GM10248 (cell line): ENCODE data around the gene FOXD4L6.
"Not testable (repeated sequence)": the region's sequence is repeated elsewhere in the genome, so short reads cannot be mapped to it uniquely, and the experiment has no call there.

Experiments
- CTCF ChIA-PET: fragments of 300-600 bp; sonication (Branson Sonifier 250); formaldehyde crosslinking; extraction: SDS; loops from one replicate; lab custom pipeline; 2021; ENCODE audit warnings: antibody characterized with exemption; lab: Yijun Ruan, JAX
- POLR2A ChIA-PET: fragments of 350-650 bp; sonication (Branson Sonifier 250); formaldehyde crosslinking; extraction: SDS; loops from one replicate; lab custom pipeline; 2020; ENCODE audit warnings: antibody characterized with exemption; lab: Yijun Ruan, JAX
- DNase-seq: peaks from one replicate; pipeline ENCODE4 v3.0.0; 2012; ENCODE audit errors: extremely low spot score

Gene FOXD4L6

DNA sequence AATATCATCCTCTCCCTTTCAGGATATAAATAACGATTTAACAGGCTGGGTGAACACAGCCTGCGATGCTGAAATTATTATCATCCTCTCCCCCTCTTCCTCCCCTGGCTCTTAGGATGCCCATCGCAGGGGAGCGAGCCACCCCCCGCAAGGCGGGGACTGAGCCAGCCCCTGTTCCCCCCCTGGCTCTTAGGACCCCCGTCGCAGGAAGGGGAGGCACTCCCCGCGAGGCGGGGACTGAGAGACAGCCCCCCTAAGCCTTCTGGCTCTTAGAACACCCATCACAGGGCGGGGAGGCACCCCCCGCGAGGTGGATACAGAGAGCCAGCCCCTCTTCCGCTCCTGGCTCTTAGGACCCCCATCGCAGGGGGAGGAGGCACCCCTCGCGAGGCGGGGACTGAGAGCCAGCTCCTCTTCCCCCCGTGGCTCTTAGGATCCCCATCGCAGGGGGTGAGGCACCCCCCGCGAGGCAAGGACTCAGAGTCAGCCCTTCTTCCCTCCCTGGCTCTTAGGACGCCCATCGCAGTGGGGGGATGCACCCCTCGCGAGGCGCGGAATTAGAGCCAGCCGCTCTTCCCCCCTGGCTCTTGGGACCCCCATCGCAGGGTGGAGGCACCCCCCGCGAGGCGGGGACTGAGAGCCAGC lies 21.9 kb downstream of the FOXD4L6 start:
- POLR2A ChIA-PET, CTCF ChIA-PET: not testable (repeated sequence)

DNA sequence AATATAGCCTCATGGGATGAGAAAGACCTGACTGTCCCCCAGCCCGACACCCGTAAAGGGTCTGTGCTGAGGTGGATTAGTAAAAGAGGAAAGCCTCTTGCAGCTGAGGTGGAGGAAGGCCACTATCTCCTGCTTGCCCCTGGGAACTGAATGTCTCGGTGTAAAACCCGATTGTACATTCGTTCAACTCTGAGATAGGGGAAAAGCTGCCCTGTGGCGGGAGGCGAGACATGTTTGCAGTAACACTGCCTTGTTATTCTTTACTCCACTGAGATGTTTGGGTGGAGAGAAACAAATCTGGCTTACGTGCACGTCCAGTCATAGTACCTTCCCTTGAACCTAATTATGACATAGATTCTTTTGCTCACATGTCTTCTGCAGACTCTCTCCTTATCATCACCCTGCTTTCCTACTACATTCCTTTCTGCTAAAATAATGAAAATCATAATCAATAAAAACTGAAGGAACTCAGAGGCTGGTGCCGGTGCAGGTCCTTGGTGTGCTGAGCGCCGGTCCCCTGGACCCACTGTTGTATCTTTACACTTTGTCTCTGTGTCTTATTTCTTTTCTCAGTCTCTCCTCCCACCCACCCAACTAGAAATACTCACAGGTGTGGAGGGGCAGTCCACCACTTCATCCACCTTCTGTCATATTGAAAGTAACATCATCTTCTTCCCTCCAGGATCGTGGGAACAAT lies 22.8 kb downstream of the FOXD4L6 start:
- DNase-seq, POLR2A ChIA-PET, CTCF ChIA-PET: not testable (repeated sequence)

More for the DNA sequence above, 21.9 kb downstream of the FOXD4L6 start:
- DNase-seq, result not testable (repeated sequence)

DNA sequence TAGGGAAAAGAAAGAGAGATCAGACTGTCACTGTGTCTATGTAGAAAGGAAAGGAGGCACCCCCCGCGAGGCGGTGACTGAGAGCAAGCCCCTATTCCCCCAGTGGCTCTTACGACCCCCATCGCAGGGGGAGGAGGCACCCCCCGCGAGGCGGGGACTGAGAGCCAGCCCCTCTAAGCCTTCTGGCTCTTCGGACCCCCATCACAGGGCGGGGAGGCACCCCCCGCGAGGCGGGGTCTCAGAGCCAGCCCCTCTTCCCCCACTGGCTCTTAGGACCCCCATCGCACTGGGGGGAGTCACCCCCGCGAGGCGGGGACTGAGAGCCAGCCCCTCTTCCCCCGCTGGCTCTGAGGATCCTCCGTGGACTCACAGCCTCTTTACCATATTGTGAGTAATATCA lies 23.9 kb downstream of the FOXD4L6 start:
- DNase-seq, POLR2A ChIA-PET, CTCF ChIA-PET: not testable (repeated sequence)

DNA sequence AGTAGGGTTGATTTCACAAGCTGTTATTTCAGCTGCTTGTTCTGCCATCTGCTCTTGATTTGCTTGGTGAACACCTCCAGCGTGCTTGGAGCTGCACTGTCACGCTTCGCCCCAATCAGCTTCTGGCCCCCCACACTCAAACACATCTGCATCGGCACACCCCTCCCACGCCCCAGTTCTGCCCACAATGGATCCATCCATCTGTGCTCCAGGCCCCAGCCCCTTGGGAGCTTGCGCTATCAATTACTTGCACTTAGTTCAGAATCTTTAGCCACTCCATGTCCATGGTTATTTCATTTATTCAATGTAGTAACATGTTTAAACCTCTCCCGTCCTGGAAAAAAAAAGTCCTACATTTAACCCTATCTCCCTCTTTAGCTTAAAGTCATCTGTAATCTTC lies 28.0 kb downstream of the FOXD4L6 start:
- CTCF ChIA-PET, DNase-seq, POLR2A ChIA-PET: not testable (repeated sequence)

DNA sequence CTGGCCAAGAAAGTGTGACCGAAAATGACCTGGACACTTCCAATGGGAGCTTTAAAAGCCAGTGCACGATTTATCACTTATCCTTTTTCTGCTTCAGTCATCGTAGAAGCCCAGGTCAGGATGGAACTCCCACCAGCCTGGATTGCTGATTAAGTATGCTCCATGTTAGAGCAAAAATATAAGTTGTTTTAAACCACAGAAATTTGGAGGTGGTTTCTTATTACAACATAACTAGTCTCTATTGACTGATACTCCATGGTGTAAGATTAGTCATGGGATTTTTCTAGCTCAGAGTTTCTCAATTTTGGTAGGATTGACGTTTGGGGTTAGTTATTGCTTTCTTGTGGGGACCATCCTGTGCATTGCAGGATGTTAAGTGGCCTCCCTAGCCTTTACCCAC lies 29.7 kb downstream of the FOXD4L6 start:
- DNase-seq, POLR2A ChIA-PET, CTCF ChIA-PET: not testable (repeated sequence)

DNA sequence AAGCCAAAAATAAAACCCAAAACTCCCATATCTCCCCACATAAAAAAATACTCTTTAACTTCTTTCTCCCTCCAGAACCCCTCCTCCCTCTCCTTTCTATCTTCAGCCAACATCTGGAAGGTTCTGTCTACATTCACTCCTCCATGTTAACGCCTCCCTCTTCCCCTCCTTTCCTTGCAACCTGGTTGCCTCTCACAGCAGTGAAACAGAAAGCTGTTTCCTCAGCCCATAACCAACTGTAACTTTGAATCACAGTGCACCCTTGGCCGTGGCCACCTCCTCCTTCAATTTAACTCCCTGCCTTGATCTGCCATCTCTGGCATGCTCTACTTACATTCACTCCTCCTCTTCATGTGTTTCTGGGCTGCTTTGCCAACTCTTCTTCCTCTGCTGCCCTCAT lies 33.4 kb downstream of the FOXD4L6 start:
- POLR2A ChIA-PET, CTCF ChIA-PET, DNase-seq: not testable (repeated sequence)

DNA sequence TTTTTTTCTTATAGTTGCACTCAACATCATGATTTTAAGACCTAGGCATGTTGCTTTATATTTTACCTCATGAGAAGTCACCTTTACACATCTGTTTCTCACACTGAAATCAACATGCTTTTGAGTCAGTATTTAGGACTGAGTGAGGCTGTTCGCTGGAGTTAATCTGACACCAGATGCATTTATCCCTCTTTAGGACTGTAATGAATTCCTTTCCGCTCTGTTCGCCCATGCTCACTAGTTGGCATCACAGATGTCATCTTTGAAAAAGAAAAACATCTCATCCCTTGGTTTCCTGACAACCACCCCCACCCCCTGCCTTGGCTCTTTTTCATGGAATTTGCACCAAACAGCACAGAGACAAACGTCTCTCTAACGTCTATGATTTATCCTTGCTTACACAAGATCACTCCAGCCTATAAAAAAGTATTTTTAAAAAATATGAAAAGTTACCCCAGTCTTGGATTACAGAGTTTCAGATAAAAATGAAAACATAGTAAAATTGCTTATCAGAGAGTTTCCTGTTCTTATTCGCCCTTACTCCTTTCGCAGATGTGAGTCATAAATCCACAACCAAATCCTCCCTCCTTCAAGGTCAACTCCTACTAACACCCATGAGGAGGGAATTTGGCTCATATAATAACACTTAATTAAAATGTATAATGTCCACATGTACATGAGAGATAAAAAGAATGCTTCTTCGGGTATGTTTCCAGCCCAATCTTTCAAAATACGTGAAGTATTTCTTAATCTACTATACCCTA lies 34.3 kb downstream of the FOXD4L6 start:
- POLR2A ChIA-PET, DNase-seq, CTCF ChIA-PET: not testable (repeated sequence)

DNA sequence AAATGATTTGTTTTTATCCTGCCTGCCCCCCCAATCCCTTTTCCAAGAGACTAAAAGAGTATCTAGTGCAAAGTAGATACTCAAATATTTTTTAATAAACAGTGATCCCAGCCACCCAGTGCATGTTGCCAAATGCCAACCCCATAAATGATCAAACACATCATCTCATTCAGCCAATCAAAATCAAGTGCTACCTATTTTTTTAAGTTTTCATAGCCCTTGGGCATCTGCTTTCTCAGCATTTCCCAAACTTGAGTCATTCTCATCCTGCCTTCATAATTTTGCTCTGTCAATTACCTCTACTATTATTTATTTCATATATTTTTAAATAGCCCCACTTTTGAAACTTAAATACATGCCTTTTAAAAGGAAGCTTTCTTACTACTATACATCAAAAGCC lies 37.6 kb downstream of the FOXD4L6 start:
- POLR2A ChIA-PET, DNase-seq, CTCF ChIA-PET: not testable (repeated sequence)

DNA sequence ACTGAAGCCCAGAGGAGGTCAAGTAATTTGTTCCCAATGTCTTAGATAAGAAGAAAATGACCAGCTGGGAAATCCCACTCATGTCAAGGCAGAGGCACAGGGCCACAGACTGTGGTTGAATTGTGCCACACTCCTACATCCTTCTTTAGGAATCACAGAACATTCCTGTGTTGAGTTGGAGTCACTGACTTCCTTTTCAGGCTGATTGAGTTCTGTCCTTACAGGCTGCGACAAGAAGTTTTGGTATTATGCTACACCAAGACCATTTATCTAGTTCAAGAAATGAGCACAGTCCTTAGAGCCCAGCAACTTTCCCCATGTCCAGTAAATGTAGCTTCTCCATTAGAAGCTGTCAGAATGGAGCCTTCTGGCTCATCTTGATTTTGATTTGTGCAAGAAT lies 38.1 kb downstream of the FOXD4L6 start:
- CTCF ChIA-PET, DNase-seq, POLR2A ChIA-PET: not testable (repeated sequence)

DNA sequence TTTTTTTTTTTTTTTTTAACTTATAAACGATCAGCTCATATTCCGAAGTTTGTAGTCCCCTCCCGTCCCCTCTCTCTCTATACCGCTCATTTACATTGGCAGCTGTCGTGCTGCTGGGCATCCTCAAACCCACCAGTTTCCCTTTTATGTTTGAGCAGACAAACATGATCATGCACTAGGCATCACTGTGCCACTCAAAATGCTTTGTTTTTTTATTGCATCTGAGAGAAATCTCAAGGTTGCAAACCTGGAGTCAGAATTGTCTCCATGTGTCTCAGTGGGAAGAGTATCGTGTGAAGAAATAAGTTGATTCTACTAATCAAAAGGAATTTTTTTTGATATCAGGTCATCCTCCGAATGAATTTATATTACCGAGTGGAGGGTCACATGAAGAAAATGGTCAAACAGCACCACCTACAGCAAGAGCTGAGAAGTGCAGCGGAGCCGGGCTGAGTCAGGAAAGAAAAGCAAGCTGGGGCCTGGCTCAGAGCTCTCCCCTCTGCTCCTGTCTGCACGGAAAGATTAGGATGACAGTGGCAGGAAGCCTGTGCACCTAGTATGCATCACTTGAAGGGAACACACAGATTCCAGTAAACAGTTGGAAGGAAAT lies 39.9 kb downstream of the FOXD4L6 start:
- DNase-seq, POLR2A ChIA-PET: not testable (repeated sequence)
- CTCF ChIA-PET, result interaction anchor here (0.9 kb wide), 1 partner anchor 26 kb away, joined by 3 read pairs; no protein-coding TSS in a partner anchor

DNA sequence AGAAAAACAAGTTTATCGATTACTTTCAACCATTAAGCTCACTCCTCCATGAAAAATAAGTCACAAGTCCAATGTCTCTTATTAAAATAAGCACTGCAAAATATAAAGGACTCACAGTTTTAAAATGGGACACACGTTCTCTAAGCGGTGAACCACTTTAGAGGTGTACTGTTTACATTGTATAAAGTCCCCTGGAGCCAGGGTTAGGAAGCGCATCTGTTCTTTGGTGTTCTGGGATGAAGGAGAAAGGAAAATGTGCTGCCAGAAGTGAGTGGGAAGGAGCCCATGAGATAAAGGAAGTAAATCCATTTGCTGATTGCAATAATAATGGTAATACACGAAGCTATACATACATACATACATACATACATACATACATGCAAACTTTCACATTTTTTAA lies 40.6 kb downstream of the FOXD4L6 start:
- POLR2A ChIA-PET, DNase-seq: not testable (repeated sequence)
- CTCF ChIA-PET, result interaction anchor here (0.9 kb wide), 1 partner anchor 26 kb away, joined by 3 read pairs; no protein-coding TSS in a partner anchor

DNA sequence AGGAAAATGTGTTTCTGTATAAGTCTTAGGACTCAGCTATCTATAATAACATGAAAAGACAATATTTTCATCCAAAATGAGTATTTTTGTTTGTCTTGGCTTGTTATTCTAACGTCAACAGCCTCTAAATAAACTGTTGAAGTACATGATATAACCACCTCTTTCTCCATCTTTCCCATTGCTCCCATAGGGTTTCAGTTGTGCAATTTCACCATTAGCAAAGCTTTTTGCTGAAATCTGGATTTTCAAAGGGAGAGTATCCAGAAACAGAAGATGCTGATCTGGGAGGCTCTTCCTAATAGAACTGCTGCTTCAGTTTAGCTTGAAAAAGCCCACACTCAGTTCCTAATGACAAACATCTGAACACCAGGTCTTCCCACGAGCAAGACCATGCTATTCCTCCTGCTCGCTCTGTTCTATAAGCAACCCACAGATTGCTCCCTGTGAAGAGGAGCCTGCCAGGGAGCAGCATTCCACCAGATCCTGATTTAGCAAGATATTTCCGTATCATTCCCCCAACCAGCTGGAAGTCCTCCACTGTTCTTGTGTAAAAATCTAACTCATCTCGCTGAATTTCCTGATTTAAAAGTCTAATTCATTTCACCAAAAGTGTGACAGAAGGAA lies 41.2 kb downstream of the FOXD4L6 start:
- CTCF ChIA-PET, result interaction anchor here (0.9 kb wide), 1 partner anchor 25 kb away, joined by 3 read pairs; no protein-coding TSS in a partner anchor
- POLR2A ChIA-PET, DNase-seq: not testable (repeated sequence)

DNA sequence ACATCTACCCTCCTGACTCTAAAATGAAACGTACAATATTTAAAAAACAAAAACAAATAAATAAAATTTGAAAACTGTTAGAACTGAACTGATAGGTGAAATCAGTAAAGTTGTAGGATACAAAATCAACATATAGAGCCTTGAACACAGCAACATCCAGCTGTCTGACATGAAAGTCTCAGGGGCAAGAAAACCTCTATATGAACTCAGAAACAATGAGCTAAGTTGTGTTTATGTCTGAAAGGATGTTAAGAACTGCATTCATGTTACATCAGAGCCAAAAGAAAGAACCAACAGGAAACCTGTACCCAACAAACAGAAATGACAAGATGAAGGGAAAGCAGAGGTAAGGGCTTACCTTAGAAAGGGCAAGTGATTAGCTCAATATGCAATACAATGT lies 41.8 kb downstream of the FOXD4L6 start:
- CTCF ChIA-PET, POLR2A ChIA-PET, DNase-seq: not testable (repeated sequence)

DNA sequence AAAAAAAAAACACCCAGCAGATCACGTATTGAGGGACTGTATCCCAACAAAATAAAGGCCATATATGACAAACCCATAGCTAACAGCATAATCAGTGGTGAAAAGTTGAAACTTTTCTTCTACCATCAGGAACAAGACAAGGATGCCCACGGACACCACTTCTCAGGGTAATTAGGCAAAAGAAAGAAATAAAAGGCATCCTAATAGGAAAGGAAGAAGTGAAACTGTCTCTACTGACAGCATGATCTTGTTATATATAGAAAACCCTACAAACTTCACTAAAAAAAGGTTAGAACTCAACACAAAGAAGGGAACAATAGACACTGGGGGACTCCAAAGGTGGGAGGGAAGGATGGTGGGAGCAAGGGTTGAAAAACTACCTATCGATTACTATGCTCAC lies 42.3 kb downstream of the FOXD4L6 start:
- CTCF ChIA-PET, DNase-seq, POLR2A ChIA-PET: not testable (repeated sequence)

DNA sequence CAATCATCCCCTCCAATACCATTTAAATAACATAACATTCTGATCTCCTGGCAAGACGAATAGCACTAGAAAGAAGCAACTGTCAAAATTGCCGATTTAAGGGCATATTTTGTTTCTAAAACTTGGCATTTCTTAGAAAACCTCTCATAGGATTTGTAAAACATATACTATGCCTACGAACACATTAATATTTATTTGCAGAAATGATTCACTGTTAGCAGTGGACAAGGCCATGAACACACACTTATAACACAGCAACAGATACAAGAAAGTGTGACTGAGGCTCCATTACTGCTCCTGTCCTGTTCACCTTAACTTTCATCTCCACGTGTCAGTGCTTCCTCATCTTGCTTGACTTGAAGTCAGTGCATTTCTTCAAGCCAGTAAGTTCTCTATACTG lies 46.1 kb downstream of the FOXD4L6 start:
- CTCF ChIA-PET, DNase-seq, POLR2A ChIA-PET: not testable (repeated sequence)

DNA sequence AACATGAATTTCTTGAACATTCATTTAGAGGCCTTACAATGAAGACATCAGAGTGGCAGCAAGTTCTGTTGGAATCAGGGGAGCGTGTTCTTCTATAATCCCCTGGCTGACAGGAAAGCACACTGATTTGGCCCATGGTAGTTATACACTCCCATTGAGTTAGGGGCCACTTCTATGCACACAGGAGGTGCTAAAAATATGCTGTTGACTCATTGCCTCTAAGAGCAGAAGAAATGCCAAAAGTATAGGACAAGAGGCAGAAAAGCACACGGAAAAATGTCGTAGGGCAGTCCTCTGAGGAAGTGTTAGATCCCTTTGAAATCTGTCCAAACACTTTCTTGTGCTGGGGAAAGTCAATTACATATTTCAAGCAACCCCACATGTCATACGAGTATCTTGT lies 49.0 kb downstream of the FOXD4L6 start:
- DNase-seq, POLR2A ChIA-PET, CTCF ChIA-PET: not testable (repeated sequence)

DNA sequence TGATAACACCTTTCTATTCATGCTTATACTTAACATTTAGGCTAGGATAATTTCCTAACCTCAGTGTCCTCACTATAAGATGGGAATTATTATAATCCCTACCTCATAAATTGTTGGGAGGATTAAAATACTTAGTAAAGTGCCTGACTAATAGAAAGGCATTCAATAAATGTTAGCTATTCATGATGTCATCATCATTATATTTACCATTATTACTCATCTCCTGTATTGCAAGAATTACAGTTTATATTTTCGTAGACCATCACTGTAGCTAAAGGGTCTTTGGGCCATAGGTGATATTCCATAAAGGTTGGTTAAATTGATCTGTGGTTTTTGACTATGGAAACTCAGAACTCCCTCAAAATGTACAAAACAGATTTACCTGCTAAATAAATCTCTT lies 50.9 kb downstream of the FOXD4L6 start:
- DNase-seq, CTCF ChIA-PET, POLR2A ChIA-PET: not testable (repeated sequence)
